Progenitor cell of endocrine pancreas (in vitro differentiated cells): ENCODE data around the gene DOCK9. TPM values are rescaled to one million over a fixed set of nuclear protein-coding genes. Genes with fewer than 3 reads are reported as not detected.

Source experiments
- DNase-seq: peaks from one replicate; pipeline ENCODE4 v3.0.0; 2021; ENCODE audit warnings: low spot score; ENCODE audit not compliant: unreplicated experiment
- H3K27ac Mint-ChIP-seq: 2 replicates; pipeline ENCODE4 v1.8.0; 2021; ENCODE audit warnings: mild to moderate bottlenecking, moderate library complexity, mixed read lengths
- H3K27me3 Mint-ChIP-seq: 2 replicates; pipeline ENCODE4 v1.8.0; 2021; ENCODE audit warnings: mixed read lengths
- H3K36me3 Mint-ChIP-seq: 2 replicates; pipeline ENCODE4 v1.8.0; 2022; ENCODE audit warnings: mixed read lengths; ENCODE audit not compliant: insufficient read depth
- H3K4me1 Mint-ChIP-seq: 2 replicates; pipeline ENCODE4 v1.8.0; 2021; ENCODE audit warnings: low read depth, mixed read lengths
- H3K4me3 Mint-ChIP-seq: 2 replicates; pipeline ENCODE4 v1.8.0; 2021; ENCODE audit warnings: low read depth, mild to moderate bottlenecking, moderate library complexity, mixed read lengths
- H3K9me3 Mint-ChIP-seq: 2 replicates; pipeline ENCODE4 v1.8.0; 2021; ENCODE audit warnings: low read depth, mixed read lengths
- total RNA-seq: library from RNA; stranded (reverse); gene quantifications from 2 replicates; pipeline ENCODE4 v1.2.1, GENCODE V29; 2021
- TF ChIP-seq, protein P1 (sequence below): fragments of 200-600 bp; sonication (generic); IDR thresholded peaks from one replicate; pipeline ENCODE4 v1.5.0; 2021; ENCODE audit warnings: antibody characterized with exemption, mild to moderate bottlenecking; ENCODE audit not compliant: unreplicated experiment

Gene DOCK9
- total RNA-seq, 1 donor from 2014 or later: 35.7 TPM

DNA sequence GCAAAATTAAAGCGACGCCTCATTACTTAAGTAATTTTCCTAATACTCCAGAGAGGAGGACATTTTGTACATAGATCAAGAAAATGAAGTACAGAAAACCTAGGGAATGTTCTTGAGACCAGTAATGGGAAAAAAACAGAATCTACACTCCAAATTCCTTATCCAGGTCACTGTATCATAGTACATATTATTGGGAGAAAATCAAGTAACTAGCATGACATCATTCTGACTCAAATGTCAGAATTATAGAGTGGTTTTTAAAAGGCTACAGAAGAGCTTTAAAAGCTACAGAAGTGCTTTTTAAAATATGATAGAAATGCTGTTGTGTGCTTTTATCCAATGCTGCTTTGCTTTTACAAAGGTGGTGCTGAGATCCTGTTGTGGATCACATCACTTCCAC is 139.1 kb downstream of the DOCK9 start:
- Mint-ChIP-seq H3K27ac (no peak overlapping the region), H3K9me3 (no peaks in the 10 kb centered on the region), H3K36me3 (no peaks in the 10 kb centered on the region), H3K27me3 (no peaks in the 10 kb centered on the region), H3K4me3 (no peak overlapping the region), H3K4me1 (peaks cover 20% of the 10 kb centered on the region)
- TF ChIP-seq, protein P1, sequence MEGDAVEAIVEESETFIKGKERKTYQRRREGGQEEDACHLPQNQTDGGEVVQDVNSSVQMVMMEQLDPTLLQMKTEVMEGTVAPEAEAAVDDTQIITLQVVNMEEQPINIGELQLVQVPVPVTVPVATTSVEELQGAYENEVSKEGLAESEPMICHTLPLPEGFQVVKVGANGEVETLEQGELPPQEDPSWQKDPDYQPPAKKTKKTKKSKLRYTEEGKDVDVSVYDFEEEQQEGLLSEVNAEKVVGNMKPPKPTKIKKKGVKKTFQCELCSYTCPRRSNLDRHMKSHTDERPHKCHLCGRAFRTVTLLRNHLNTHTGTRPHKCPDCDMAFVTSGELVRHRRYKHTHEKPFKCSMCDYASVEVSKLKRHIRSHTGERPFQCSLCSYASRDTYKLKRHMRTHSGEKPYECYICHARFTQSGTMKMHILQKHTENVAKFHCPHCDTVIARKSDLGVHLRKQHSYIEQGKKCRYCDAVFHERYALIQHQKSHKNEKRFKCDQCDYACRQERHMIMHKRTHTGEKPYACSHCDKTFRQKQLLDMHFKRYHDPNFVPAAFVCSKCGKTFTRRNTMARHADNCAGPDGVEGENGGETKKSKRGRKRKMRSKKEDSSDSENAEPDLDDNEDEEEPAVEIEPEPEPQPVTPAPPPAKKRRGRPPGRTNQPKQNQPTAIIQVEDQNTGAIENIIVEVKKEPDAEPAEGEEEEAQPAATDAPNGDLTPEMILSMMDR: no peak
- DNase-seq: no peak

DNA sequence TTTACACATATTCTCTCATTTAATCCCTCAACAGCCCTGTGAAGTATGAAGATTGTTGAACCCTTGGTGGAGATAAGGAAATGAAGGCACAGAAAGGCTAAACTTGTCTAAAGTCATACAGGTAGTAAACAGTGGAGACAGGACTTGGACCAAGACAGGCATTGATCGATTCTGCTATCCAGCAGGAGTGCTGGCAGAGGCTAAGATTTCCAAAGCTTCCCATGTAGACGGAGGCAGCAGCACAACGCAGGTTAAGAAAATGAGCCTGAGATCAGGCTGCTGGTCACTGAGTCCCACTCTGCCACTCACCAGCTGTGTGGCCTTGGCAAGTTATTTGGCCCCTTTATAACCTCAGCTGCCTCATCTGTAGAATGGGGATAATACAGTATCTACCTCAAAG is 140.0 kb downstream of the DOCK9 start:
- TF ChIP-seq, protein P1: no peak
- no peaks in the 10 kb centered on the region for H3K27me3 Mint-ChIP-seq
- no peaks in the 10 kb centered on the region for H3K9me3 Mint-ChIP-seq
- H3K4me3 Mint-ChIP-seq: no peak overlapping the region
- no peak overlapping the region for H3K27ac Mint-ChIP-seq
- peaks cover 20% of the 10 kb centered on the region for H3K4me1 Mint-ChIP-seq
- H3K36me3 Mint-ChIP-seq: no peaks in the 10 kb centered on the region
- no peak for DNase-seq

DNA sequence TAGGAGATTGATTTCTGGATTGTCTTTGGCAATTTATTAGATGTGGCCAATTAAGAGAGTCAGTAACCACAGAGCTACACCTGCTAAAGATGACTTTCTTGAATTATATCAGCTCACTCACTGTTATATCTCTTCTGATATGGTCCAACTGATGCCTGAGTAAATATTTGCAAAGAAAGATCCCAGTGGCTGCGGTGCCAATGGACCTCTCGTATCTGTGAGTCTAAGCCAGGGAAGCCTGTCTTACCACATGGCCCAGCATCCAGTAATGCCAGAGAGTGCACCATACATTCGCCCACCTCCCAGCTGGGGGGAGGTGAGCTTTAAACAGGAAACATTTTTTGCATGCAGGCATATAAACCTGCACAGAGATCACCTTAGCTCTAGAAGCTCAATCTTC is 142.7 kb downstream of the DOCK9 start:
- Mint-ChIP-seq H3K4me1 (peaks cover 12% of the 10 kb centered on the region), H3K27me3 (no peaks in the 10 kb centered on the region)

DNA sequence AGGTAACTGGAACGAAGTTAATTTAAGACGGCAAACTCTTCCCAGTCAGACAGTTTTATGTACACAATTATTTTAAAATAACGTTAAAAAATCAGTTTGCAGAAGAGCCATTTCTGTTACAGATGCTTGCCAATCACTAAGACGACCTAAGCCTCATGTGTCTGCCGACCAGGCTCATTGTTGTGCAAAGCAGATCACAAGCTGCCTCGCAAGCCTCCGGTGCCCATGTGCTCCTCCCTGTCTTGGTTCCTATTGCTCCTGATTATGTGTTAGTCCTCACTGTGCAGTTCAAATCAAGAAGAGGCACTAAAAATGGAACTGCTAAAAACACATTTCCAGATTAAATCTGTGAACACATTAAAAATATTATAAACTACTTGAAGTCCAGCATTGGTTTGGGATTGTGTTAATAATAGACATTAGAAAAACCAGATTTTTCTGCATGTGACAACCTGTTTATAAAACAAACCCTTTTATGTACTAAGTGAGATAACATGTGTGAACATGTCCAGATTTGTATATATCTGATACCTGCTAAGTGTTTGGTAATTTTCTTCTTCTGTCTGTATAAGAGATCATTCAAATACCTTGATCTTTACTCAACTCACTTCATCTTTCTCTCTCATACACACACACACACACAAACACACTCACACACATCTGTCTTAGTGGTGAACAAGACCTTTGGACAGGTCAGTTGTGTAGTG is 143.5 kb downstream of the DOCK9 start:
- Mint-ChIP-seq H3K9me3 (no peaks in the 10 kb centered on the region), H3K27ac (no peak overlapping the region), H3K4me1 (peaks cover 12% of the 10 kb centered on the region), H3K4me3 (no peak overlapping the region), H3K36me3 (no peaks in the 10 kb centered on the region), H3K27me3 (no peaks in the 10 kb centered on the region)
- TF ChIP-seq, protein P1: no peak
- no peak for DNase-seq

More for the DNA sequence above, 142.7 kb downstream of the DOCK9 start:
- Mint-ChIP-seq H3K36me3 (no peaks in the 10 kb centered on the region), H3K4me3 (no peak overlapping the region), H3K9me3 (no peaks in the 10 kb centered on the region), H3K27ac (no peak overlapping the region)
- TF ChIP-seq, protein P1: no peak
- no peak for DNase-seq

DNA sequence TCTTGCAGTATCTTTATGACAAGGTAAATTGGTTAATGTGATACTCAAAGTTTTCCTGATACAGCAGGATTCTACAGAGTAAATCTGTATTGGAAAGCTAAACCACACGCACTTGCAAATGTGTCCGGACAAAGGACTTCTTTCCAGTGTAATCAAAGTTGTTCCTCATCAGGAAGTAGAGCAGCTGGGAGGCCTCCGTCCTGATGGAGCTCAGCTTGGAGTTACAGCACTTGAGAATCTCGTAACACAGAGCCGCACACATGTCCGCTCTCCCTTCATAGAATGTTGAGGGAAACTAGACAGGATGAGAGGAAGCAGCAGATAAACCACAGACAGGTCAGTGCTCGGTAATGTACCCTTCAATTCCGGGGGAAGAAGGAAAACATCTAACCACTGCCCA is 146.6 kb downstream of the DOCK9 start:
- H3K9me3 Mint-ChIP-seq: no peaks in the 10 kb centered on the region
- H3K36me3 Mint-ChIP-seq: no peaks in the 10 kb centered on the region
- TF ChIP-seq, protein P1: no peak
- H3K4me1 Mint-ChIP-seq: peaks cover 8% of the 10 kb centered on the region
- DNase-seq: no peak
- H3K4me3 Mint-ChIP-seq: no peak overlapping the region
- H3K27me3 Mint-ChIP-seq: no peaks in the 10 kb centered on the region
- no peak overlapping the region for H3K27ac Mint-ChIP-seq
